Epithelial cell of esophagus (primary cell): ENCODE measurements around the gene ACKR3.
A peak's percentile ranks its signal among the peaks of the same experiment; 100 is the strongest.

Experiments used
- DNase-seq: peaks from one replicate; pipeline ENCODE4 v3.0.0; 2010; ENCODE audit warnings: low read depth
- H3K4me3 ChIP-seq: 2 replicates; pipeline ENCODE4 v1.5.1; 2011; ENCODE audit warnings: mild to moderate bottlenecking, low read length, control low read depth
- TF ChIP-seq, protein P1 (sequence below): IDR thresholded peaks from 2 replicates; pipeline ENCODE4 v1.5.1; 2011; ENCODE audit warnings: low read depth, mild to moderate bottlenecking, low read length, control low read depth, inconsistent platforms; ENCODE audit not compliant: insufficient read depth; ENCODE audit errors: missing control alignments

The ACKR3 gene

GRCh38 chr2:236601316-236602202 lies 31.9 kb downstream of the ACKR3 start:
- peak; percentile 76 for DNase-seq
- TF ChIP-seq, protein P1, sequence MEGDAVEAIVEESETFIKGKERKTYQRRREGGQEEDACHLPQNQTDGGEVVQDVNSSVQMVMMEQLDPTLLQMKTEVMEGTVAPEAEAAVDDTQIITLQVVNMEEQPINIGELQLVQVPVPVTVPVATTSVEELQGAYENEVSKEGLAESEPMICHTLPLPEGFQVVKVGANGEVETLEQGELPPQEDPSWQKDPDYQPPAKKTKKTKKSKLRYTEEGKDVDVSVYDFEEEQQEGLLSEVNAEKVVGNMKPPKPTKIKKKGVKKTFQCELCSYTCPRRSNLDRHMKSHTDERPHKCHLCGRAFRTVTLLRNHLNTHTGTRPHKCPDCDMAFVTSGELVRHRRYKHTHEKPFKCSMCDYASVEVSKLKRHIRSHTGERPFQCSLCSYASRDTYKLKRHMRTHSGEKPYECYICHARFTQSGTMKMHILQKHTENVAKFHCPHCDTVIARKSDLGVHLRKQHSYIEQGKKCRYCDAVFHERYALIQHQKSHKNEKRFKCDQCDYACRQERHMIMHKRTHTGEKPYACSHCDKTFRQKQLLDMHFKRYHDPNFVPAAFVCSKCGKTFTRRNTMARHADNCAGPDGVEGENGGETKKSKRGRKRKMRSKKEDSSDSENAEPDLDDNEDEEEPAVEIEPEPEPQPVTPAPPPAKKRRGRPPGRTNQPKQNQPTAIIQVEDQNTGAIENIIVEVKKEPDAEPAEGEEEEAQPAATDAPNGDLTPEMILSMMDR = no peak
- no peak overlapping the region for H3K4me3 ChIP-seq

DNA sequence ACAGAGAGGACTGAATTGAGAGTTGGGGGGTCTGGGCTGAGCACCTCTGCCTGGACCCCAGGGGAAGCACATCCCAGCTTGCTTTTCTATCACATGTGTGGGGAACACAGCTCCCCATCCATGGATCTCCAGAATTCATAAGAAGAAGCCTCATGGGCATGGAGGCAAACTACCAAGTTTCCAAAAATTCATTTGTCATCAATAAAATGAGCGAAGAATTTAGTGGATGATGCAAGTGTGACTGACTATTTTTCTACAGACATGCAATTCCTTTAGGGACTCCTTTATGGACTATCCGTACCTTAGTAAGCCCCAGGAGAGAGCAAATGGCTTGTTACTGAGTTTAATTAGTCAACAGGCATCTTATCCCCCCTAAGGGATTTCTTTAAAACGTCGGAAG lies 33.1 kb downstream of the ACKR3 start:
- H3K4me3 ChIP-seq = no peak overlapping the region
- DNase-seq = no peak
- TF ChIP-seq, protein P1 = no peak

GRCh38 chr2:236603361-236604015 lies 33.9 kb downstream of the ACKR3 start:
- H3K4me3 ChIP-seq = no peak overlapping the region
- TF ChIP-seq, protein P1 = no peak
- no peak for DNase-seq

DNA sequence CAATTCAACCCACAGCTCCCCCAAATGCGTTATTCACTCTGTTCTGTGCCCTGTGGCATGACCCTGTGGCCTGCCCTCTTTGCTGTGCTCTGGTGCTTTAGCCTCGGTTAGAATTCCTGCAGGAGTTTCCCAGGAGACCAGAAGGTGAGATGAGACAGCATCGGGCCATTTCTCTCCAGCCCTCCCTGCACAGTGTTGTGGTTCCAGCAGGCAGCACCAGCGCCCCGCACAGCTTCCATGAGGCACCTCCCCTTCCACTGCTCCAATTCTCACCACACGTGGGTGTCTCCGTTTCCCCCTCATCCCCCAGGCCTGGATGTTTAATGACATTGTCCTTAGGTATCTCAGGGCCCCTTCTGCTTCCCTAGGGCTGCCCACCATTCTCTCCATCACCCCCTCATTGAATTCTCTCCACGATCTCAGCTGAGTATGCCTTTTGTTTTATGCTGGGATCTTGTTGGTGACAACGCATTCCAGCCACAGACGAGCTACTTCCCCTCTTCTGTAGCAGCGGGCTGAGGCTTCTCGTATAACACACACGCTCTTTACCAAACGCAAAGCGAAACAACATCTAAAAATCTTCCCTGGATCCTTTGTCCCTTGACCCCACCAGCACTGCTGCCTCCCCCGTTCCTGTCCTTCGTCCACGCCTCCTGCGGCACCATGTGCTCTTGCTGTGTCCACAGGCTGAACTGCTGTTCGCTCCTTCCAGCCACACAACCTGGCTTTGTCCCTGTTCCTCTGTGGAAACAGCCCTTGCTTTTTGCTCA lies 35.1 kb downstream of the ACKR3 start:
- DNase-seq = no peak
- TF ChIP-seq, protein P1 = no peak
- no peak overlapping the region for H3K4me3 ChIP-seq

- TF ChIP-seq, protein P1 = no peak
- no peak for DNase-seq
- no peak overlapping the region for H3K4me3 ChIP-seq
These were observed 35.7 kb downstream of the ACKR3 start for GRCh38 chr2:236605345-236605734.

DNA sequence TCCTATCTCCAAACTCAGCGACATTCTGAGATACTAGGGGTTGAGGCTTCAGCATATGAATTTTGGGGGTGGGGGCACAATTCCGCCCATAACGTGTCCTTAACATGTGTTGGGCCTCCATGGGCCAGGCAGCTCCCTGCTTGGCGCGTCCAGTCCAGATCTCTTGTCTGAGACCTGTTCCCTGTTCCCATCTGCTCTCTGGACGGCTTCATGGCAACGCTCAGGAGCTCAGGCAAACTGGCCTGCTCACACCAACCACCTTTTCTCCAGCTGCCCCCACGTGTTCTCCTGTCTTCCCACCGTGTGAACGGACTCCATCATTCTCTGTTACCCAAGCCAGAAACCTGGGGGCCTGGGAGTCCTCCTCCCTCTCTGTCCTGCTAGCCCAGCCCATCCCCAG lies 36.4 kb downstream of the ACKR3 start:
- H3K4me3 ChIP-seq = no peak overlapping the region
- DNase-seq = no peak
- TF ChIP-seq, protein P1 = no peak
